ENCODE results near the gene DEUP1. TPM values are rescaled to one million over a fixed set of nuclear protein-coding genes. Genes with fewer than 3 reads are reported as not detected.

DEUP1 gene
- total and polyA plus RNA-seq, 3 donors from 2014 or later, result 11.7 to 22.8 (median 18.2) TPM

Other genes with a start within 250 kb of the DEUP1 start
- gene SLC36A4, start 132.8 kb upstream of the DEUP1 start, total RNA-seq, result 10 to 100 TPM; 18.3 to 23.5 TPM
- 9.3 TPM for gene SLC36A4, start 132.8 kb upstream of the DEUP1 start, polyA plus RNA-seq (ENCODE audit: insufficient read depth, low read depth, low replicate concordance)
- 10 to 100 TPM; 33.6 to 34.2 TPM for gene SMCO4, start 212.6 kb downstream of the DEUP1 start, total RNA-seq
- 59.9 TPM for gene SMCO4, start 212.6 kb downstream of the DEUP1 start, polyA plus RNA-seq (ENCODE audit: insufficient read depth, low read depth, low replicate concordance)

All from testis (tissue), 3 donors.